Endodermal cell (in vitro differentiated cells): ENCODE data around the gene ATP8B1. TPM values are rescaled to one million over a fixed set of nuclear protein-coding genes. Genes with fewer than 3 reads are reported as not detected.

Experiments
- DNase-seq: peaks from one replicate; pipeline ENCODE4 v3.0.0-alpha.2; 2017
- H3K27ac ChIP-seq: 2 replicates; pipeline ENCODE4 v1.5.1; 2013; ENCODE audit warnings: mild to moderate bottlenecking, low read depth, low read length, moderate library complexity
- H3K27me3 ChIP-seq: 2 replicates; pipeline ENCODE4 v1.6.1; 2013; ENCODE audit warnings: mild to moderate bottlenecking, low read length, moderate library complexity; ENCODE audit not compliant: insufficient read depth, control insufficient read depth, poor library complexity, severe bottlenecking
- H3K36me3 ChIP-seq: 2 replicates; pipeline ENCODE4 v1.7.0; 2013; ENCODE audit warnings: mild to moderate bottlenecking, low read length, moderate library complexity; ENCODE audit not compliant: control insufficient read depth, insufficient read depth
- H3K4me1 ChIP-seq: one replicate; pipeline ENCODE4 v1.7.0; 2013; ENCODE audit warnings: low read length; ENCODE audit not compliant: control insufficient read depth, insufficient read depth
- H3K4me3 ChIP-seq: 2 replicates; pipeline ENCODE4 v1.5.1; 2013; ENCODE audit warnings: mild to moderate bottlenecking, low read length, moderate library complexity
- H3K9ac ChIP-seq: 2 replicates; pipeline ENCODE4 v1.6.1; 2013; ENCODE audit warnings: mild to moderate bottlenecking, low read length, moderate library complexity; ENCODE audit not compliant: poor library complexity, severe bottlenecking; ENCODE audit errors: extremely low read depth
- H3K9me3 ChIP-seq: 2 replicates; pipeline ENCODE4 v1.6.1; 2013; ENCODE audit warnings: mild to moderate bottlenecking, low read length, moderate library complexity; ENCODE audit not compliant: control insufficient read depth
- H3K27ac Mint-ChIP-seq: 2 replicates; pipeline ENCODE4 v1.8.0; 2020; ENCODE audit warnings: mixed read lengths
- H3K27me3 Mint-ChIP-seq: 2 replicates; pipeline ENCODE4 v1.8.0; 2021; ENCODE audit warnings: mild to moderate bottlenecking, mixed read lengths; ENCODE audit not compliant: insufficient read depth
- H3K36me3 Mint-ChIP-seq: 2 replicates; pipeline ENCODE4 v1.8.0; 2020; ENCODE audit warnings: low read depth, mixed read lengths
- H3K4me1 Mint-ChIP-seq: 2 replicates; pipeline ENCODE4 v1.8.0; 2020; ENCODE audit warnings: mixed read lengths
- H3K4me3 Mint-ChIP-seq: 2 replicates; pipeline ENCODE4 v1.8.0; 2020; ENCODE audit warnings: mild to moderate bottlenecking, moderate library complexity, mixed read lengths
- H3K9me3 Mint-ChIP-seq: 2 replicates; pipeline ENCODE4 v1.8.0; 2020; ENCODE audit warnings: mild to moderate bottlenecking, mixed read lengths
- CTCF ChIP-seq: fragments of 200-600 bp; sonication (generic); conservative IDR thresholded peaks from 2 replicates; pipeline ENCODE4 v1.5.0; 2021; ENCODE audit warnings: antibody characterized with exemption, mild to moderate bottlenecking
- WGBS, 2 experiments: methylation state at CpG; one replicate each; pipeline versions ENCODE4 v1.1.5 to v1.1.7; 2013; ENCODE audit warnings: missing lambda C conversion rate in 2 of 2, mixed read lengths in 1 of 2; ENCODE audit not compliant: insufficient coverage in 1 of 2, insufficient read length in 1 of 2; 5-methylcytosine and 5-hydroxymethylcytosine counted together
- total RNA-seq, 2 donors: library from RNA; stranded (reverse); fragmentation: NEBNext Ultra II Directional in 1 of 2; extraction: Animal tissue kit (Norgen Biotek cat#: 25700) in 1 of 2; gene quantifications; 2 replicates in 1 of 2; 3 replicates in 1 of 2; pipeline ENCODE4 v1.2.1, GENCODE V29; 2021

The ATP8B1 gene
- total RNA-seq, 2 donors from 2014 or later, result 1.7 to 13.5 TPM

DNA sequence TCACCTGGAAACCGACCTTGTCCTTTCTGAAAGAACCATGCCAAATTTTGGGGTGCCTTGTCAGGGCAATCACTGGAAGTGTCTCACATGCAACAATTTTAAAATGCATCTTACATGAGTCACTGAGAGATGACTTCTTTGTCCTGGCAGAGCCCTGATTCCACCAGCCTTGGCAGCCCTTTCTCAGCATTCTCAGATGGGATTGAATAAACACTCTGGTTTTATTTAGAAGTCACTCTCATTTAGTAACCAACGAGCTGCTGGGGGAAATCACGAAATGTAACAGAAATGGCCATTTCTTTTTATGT, 3.8 kb upstream of the ATP8B1 start:
- H3K27me3 Mint-ChIP-seq, result peaks cover 19% of the 10 kb centered on the region
- Histone ChIP-seq H3K9me3 (peaks cover 10% of the 10 kb centered on the region), H3K4me1 (peaks cover 6% of the 10 kb centered on the region), H3K27ac (no peak overlapping the region), H3K36me3 (no peaks in the 10 kb centered on the region), H3K27me3 (peaks cover 34% of the 10 kb centered on the region), H3K4me3 (no peak overlapping the region), H3K9ac (no peak overlapping the region)
- no peak overlapping the region for H3K27ac Mint-ChIP-seq
- no peak for TF ChIP-seq CTCF
- no peak overlapping the region for H3K4me3 Mint-ChIP-seq
- no peaks in the 10 kb centered on the region for H3K4me1 Mint-ChIP-seq
- no peaks in the 10 kb centered on the region for H3K36me3 Mint-ChIP-seq
- DNase-seq, result no peak
- H3K9me3 Mint-ChIP-seq, result no peaks in the 10 kb centered on the region
- 86 to 88% methylated on average over 1 to 3 of the region's 3 CpGs for WGBS, 2 experiments

DNA sequence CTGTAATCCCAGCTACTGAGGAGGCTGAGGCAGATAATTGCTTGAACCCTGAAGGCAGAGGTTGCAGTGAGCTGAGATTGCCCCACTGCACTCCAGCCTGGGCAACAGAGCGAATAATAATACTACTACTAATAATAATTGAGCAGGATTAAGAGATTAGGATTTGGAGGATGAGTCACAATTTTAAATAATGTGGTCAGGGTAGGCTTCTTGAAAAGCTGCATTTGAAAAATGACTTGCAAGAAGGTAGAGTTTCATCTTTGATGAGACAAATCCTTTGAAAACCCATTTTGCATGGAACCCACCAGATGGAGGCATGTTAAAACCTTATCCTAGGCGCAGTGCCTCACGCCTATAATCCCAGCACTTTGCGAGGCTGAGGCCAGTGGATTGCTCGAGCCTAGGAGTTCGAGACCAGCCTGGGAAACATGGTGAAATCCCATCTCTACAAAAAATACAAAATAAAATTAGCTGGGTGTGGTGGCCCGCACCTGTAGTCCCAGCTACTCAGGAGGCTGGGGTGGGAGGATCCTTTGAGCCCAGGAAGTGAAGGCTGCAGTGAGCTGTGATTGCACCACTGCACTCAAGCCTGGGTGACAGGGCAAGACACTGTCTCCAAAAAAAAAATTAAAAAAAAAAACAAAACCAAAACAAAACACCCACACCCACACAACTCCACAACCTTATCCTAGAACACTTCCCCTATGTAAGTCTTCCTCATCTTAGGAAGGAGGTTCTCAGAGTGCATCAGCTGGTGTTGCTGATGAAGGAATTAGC, 3.3 kb upstream of the ATP8B1 start:
- TF ChIP-seq CTCF, result no peak
- H3K4me3 Mint-ChIP-seq, result no peak overlapping the region

GRCh38 chr18:57805117-57805516, 2.0 kb upstream of the ATP8B1 start:
- H3K4me1 Mint-ChIP-seq, result peaks cover 12% of the 10 kb centered on the region

More for the DNA sequence above, 3.3 kb upstream of the ATP8B1 start:
- no peak for DNase-seq
- H3K9ac ChIP-seq, result no peak overlapping the region
- H3K27ac ChIP-seq, result no peak overlapping the region
- H3K4me3 ChIP-seq, result no peak overlapping the region
- H3K27me3 ChIP-seq, result peaks cover 39% of the 10 kb centered on the region
- Mint-ChIP-seq H3K9me3 (no peaks in the 10 kb centered on the region), H3K4me1 (peaks cover 4% of the 10 kb centered on the region), H3K27ac (no peak overlapping the region), H3K36me3 (no peaks in the 10 kb centered on the region), H3K27me3 (peaks cover 19% of the 10 kb centered on the region)
- H3K4me1 ChIP-seq, result peaks cover 6% of the 10 kb centered on the region
- WGBS, 2 experiments, result 90 to 92% methylated on average over 6 of the region's 7 CpGs
- no peaks in the 10 kb centered on the region for H3K36me3 ChIP-seq
- peaks cover 5% of the 10 kb centered on the region for H3K9me3 ChIP-seq

More at GRCh38 chr18:57805117-57805516, 2.0 kb upstream of the ATP8B1 start:
- no peak overlapping the region for H3K4me3 ChIP-seq
- DNase-seq, result no peak
- peaks cover 6% of the 10 kb centered on the region for H3K4me1 ChIP-seq
- Mint-ChIP-seq H3K27me3 (peaks cover 27% of the 10 kb centered on the region), H3K27ac (no peak overlapping the region), H3K36me3 (no peaks in the 10 kb centered on the region), H3K4me3 (no peak overlapping the region), H3K9me3 (no peaks in the 10 kb centered on the region)
- peaks cover 52% of the 10 kb centered on the region for H3K27me3 ChIP-seq
- TF ChIP-seq CTCF, result no peak
- 92 to 94% methylated on average over 4 to 6 of the region's 6 CpGs for WGBS, 2 experiments
- H3K36me3 ChIP-seq, result no peaks in the 10 kb centered on the region
- no peak overlapping the region for H3K27ac ChIP-seq
- H3K9me3 ChIP-seq, result no peaks in the 10 kb centered on the region
- H3K9ac ChIP-seq, result no peak overlapping the region
